ENCODE measurements around the gene KDM4C.

- no peak for TF ChIP-seq CTCF (IDR thresholded peaks at IDR 0.05 in 2 of 3, conservative IDR thresholded peaks at IDR 0.05 in 1 of 3; ENCODE audit: borderline replicate concordance in 1 of 3, insufficient read depth in 1 of 3, low read depth in 2 of 3, low read length in 2 of 3)
- TF ChIP-seq POLR2A (IDR thresholded peaks at IDR 0.05; ENCODE audit: borderline replicate concordance, extremely low read depth, insufficient read depth, insufficient read length) = no peak
- no peak for TF ChIP-seq ATF3 (IDR thresholded peaks at IDR 0.05)
- no peak for TF ChIP-seq RAD21 (IDR thresholded peaks at IDR 0.05; ENCODE audit: low read depth)
- no peak for TF ChIP-seq POLR2AphosphoS5 (IDR thresholded peaks at IDR 0.05; ENCODE audit: low read depth, low read length)
- TF ChIP-seq SRF (IDR thresholded peaks at IDR 0.05; ENCODE audit: low read depth) = no peak
- no peak for TF ChIP-seq EZH2 (IDR thresholded peaks at IDR 0.05)
Observed at GRCh38 chr9:6759185-6759977, 1.6 kb downstream of the KDM4C start.
